ENCODE data around the gene GALNT12.

GRCh38 chr9:98789483-98790133 lies 17.9 kb upstream of the GALNT12 start:
- TF ChIP-seq, protein P1, sequence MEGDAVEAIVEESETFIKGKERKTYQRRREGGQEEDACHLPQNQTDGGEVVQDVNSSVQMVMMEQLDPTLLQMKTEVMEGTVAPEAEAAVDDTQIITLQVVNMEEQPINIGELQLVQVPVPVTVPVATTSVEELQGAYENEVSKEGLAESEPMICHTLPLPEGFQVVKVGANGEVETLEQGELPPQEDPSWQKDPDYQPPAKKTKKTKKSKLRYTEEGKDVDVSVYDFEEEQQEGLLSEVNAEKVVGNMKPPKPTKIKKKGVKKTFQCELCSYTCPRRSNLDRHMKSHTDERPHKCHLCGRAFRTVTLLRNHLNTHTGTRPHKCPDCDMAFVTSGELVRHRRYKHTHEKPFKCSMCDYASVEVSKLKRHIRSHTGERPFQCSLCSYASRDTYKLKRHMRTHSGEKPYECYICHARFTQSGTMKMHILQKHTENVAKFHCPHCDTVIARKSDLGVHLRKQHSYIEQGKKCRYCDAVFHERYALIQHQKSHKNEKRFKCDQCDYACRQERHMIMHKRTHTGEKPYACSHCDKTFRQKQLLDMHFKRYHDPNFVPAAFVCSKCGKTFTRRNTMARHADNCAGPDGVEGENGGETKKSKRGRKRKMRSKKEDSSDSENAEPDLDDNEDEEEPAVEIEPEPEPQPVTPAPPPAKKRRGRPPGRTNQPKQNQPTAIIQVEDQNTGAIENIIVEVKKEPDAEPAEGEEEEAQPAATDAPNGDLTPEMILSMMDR (IDR thresholded peaks at IDR 0.05): no peak
- TF ChIP-seq EZH2 (IDR thresholded peaks at IDR 0.05; ENCODE audit: borderline replicate concordance, insufficient read depth, low read depth, low read length, poor library complexity, severe bottlenecking): no peak
